Suprapubic skin (tissue), 4 donors: ENCODE measurements around the gene EEF2K. TPM values are rescaled to one million over a fixed set of nuclear protein-coding genes. Genes with fewer than 3 reads are reported as not detected.

Source experiments
- DNase-seq, 2 donors: peaks; one replicate each; pipeline ENCODE4 v3.0.0-alpha.2; 2019; ENCODE audit warnings: low spot score in 2 of 2
- H3K27ac ChIP-seq: fragments of 200-600 bp; sonication (generic); one replicate; pipeline ENCODE4 v1.5.1; 2019
- H3K27me3 ChIP-seq: fragments of 200-600 bp; sonication (generic); one replicate; pipeline ENCODE4 v1.5.1; 2019
- H3K36me3 ChIP-seq: fragments of 200-600 bp; sonication (generic); one replicate; pipeline ENCODE4 v1.5.1; 2019
- H3K4me1 ChIP-seq: fragments of 200-600 bp; sonication (generic); one replicate; pipeline ENCODE4 v1.5.1; 2019
- H3K4me3 ChIP-seq: fragments of 200-600 bp; sonication (generic); one replicate; pipeline ENCODE4 v1.5.1; 2019; ENCODE audit warnings: mild to moderate bottlenecking
- H3K9me3 ChIP-seq: fragments of 200-600 bp; sonication (generic); one replicate; pipeline ENCODE4 v1.5.1; 2019
- EP300 ChIP-seq: sonication (generic); formaldehyde crosslinking; IDR thresholded peaks from one replicate; pipeline ENCODE4 v1.6.1; 2017; ENCODE audit warnings: antibody characterized with exemption
- POLR2A ChIP-seq, 2 donors: fragments of 450-650 bp; IDR thresholded peaks; one replicate each; pipeline ENCODE4 v1.6.1; 2017; ENCODE audit warnings: antibody characterized with exemption in 2 of 2, mild to moderate bottlenecking in 2 of 2, moderate library complexity in 2 of 2
- POLR2AphosphoS5 ChIP-seq, 3 donors: sonication (generic); formaldehyde crosslinking; IDR thresholded peaks; one replicate each; pipeline ENCODE4 v1.6.1; 2017; ENCODE audit warnings: antibody characterized with exemption in 3 of 3
- WGBS: methylation state at CpG from one replicate; pipeline ENCODE4 v1.1.5; 2018; 5-methylcytosine and 5-hydroxymethylcytosine counted together
- total RNA-seq, 4 donors: library from RNA; depleted of rRNA; stranded (reverse); fragments of >200 nt; gene quantifications; one replicate each; pipeline ENCODE4 v1.1.0, GENCODE V29; 2016
- TF ChIP-seq, protein P1 (sequence below), 2 donors: fragments of 200-600 bp in 1 of 2; fragments of 450-650 bp in 1 of 2; sonication (generic) in 1 of 2; IDR thresholded peaks; one replicate each; pipeline ENCODE4 v1.5.1; 2016 to 2019; ENCODE audit warnings: antibody characterized with exemption in 2 of 2, mild to moderate bottlenecking in 1 of 2, moderate library complexity in 1 of 2

Gene EEF2K
- total RNA-seq, 4 donors from 2014 or later, result 50.9 to 194 (median 73.8) TPM

DNA sequence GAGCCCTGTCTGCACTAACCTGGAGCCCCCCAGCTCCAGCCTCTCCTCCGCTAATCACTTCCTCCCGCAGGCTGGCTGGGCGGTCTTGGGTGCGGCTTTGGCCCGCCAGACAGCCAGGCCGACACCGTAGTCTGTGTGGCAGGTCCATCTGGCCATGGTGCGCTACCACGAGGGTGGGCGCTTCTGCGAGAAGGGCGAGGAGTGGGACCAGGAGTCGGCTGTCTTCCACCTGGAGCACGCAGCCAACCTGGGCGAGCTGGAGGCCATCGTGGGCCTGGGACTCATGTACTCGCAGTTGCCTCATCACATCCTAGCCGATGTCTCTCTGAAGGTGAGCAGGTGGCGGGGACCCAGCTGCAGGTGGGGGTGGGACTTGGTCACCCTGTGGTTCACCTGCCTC is 60.5 kb downstream of the EEF2K start:
- H3K4me1 ChIP-seq, result no peaks in the 10 kb centered on the region
- TF ChIP-seq POLR2AphosphoS5 (IDR thresholded peaks at IDR 0.05), result no peak
- no peak for TF ChIP-seq POLR2A (IDR thresholded peaks at IDR 0.05)
- TF ChIP-seq, protein P1, sequence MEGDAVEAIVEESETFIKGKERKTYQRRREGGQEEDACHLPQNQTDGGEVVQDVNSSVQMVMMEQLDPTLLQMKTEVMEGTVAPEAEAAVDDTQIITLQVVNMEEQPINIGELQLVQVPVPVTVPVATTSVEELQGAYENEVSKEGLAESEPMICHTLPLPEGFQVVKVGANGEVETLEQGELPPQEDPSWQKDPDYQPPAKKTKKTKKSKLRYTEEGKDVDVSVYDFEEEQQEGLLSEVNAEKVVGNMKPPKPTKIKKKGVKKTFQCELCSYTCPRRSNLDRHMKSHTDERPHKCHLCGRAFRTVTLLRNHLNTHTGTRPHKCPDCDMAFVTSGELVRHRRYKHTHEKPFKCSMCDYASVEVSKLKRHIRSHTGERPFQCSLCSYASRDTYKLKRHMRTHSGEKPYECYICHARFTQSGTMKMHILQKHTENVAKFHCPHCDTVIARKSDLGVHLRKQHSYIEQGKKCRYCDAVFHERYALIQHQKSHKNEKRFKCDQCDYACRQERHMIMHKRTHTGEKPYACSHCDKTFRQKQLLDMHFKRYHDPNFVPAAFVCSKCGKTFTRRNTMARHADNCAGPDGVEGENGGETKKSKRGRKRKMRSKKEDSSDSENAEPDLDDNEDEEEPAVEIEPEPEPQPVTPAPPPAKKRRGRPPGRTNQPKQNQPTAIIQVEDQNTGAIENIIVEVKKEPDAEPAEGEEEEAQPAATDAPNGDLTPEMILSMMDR (IDR thresholded peaks at IDR 0.05), result no peak
- TF ChIP-seq EP300, result no peak
- WGBS, result 89% methylated on average over 17 of the region's 19 CpGs
- no peaks in the 10 kb centered on the region for H3K27me3 ChIP-seq
- no peak for DNase-seq
- H3K27ac ChIP-seq, result no peak overlapping the region
- no peaks in the 10 kb centered on the region for H3K9me3 ChIP-seq
- H3K36me3 ChIP-seq, result peaks cover 97% of the 10 kb centered on the region
- no peak overlapping the region for H3K4me3 ChIP-seq

DNA sequence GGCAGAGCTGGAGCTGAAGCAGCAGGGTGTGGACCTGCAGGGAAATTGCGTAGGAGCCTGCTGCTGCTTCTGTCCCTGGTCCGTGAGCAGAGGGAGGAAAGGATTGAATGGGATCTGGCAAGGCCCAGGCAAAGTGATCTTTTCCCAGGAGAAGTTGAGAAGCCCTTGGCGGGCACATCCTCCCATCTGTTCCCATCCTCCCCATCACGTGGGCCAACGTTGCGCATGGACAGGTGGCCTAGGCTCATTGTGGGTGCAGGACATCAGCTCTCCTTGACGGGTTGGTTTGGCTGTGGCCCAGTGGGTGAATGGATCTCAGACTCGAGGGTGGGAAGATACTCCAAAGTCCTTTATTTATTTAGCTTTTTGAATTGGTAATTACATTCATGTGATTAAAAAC is 61.7 kb downstream of the EEF2K start:
- Histone ChIP-seq H3K36me3 (peaks cover 99% of the 10 kb centered on the region), H3K27ac (no peak overlapping the region), H3K4me1 (no peaks in the 10 kb centered on the region), H3K4me3 (no peak overlapping the region), H3K27me3 (no peaks in the 10 kb centered on the region), H3K9me3 (no peaks in the 10 kb centered on the region)
- WGBS, result 79% methylated on average over 8 of the region's 8 CpGs
- no peak for DNase-seq
- TF ChIP-seq, protein P1 (IDR thresholded peaks at IDR 0.05), result no peak
- TF ChIP-seq POLR2A (IDR thresholded peaks at IDR 0.05) (no peak), POLR2AphosphoS5 (IDR thresholded peaks at IDR 0.05) (no peak), EP300 (no peak)

DNA sequence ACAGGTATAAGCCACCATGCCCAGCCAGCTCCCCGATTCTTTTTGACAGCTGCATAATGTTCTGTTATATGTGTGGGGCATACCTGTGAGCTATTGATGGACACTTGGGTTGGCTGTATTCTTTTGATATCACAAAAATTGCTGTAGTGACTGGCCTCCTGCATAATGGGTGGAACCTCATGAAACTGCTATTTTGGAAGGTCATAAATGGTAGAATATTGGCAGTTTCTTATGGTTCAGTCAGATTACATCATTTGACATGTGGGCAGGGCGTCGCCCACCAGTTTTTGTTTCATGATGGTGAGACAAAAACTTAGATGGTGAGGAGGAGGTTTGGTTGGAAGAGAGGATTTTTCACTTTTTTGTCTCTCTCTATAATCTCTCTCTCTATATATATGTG is 64.4 kb downstream of the EEF2K start:
- peaks cover 100% of the 10 kb centered on the region for H3K36me3 ChIP-seq
- no peaks in the 10 kb centered on the region for H3K4me1 ChIP-seq
- no peak for DNase-seq
- WGBS, result 79% methylated on average over 3 of the region's 3 CpGs
- TF ChIP-seq, protein P1 (IDR thresholded peaks at IDR 0.05), result no peak
- TF ChIP-seq POLR2AphosphoS5 (IDR thresholded peaks at IDR 0.05) (no peak), POLR2A (IDR thresholded peaks at IDR 0.05) (no peak), EP300 (no peak)
- H3K4me3 ChIP-seq, result no peak overlapping the region
- no peaks in the 10 kb centered on the region for H3K9me3 ChIP-seq
- H3K27me3 ChIP-seq, result no peaks in the 10 kb centered on the region
- H3K27ac ChIP-seq, result no peak overlapping the region

DNA sequence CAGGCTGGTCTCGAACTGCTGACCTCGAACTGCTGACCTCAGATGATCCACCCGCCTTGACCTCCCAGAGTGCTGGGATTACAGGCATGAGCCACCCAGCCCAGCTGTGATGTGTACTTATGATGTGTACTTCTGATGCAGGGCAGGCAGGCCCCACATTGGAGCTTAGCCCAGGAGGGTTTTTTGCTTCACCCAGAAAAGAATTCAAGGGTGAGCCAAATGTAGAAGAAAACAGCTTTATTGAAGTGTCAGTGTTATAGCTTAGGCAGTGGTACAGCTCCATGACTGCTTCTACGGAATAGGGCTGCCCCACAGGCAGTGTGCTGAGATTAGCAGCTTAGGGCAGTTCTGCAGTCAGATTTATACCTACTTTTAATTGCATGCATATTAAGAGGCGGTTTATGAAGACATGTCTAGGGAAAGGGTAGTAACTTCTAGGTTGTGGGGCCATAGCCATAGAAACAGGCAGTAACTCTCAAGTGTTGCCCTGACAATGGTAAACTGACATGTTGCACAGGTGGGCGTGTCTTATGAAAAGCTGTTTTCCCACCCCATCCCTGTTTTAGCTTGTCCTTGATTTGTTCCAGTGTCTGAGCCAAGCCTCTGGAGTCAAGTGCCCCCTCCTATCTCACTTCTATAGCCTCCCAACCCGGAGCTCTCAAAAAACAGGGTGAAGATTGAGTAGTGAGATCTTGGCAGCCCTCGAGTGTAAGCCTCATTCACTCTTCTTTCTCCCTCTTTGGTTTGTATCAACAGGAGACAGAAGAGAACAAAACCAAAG is 67.0 kb downstream of the EEF2K start:
- Histone ChIP-seq H3K4me1 (no peaks in the 10 kb centered on the region), H3K36me3 (peaks cover 98% of the 10 kb centered on the region), H3K4me3 (no peak overlapping the region), H3K27me3 (no peaks in the 10 kb centered on the region), H3K27ac (no peak overlapping the region), H3K9me3 (no peaks in the 10 kb centered on the region)
- TF ChIP-seq, protein P1 (IDR thresholded peaks at IDR 0.05), result no peak
- no peak for TF ChIP-seq POLR2AphosphoS5 (IDR thresholded peaks at IDR 0.05)
- TF ChIP-seq POLR2A (IDR thresholded peaks at IDR 0.05), result no peak
- no peak for TF ChIP-seq EP300
- WGBS, result 69% methylated on average over 8 of the region's 8 CpGs
- DNase-seq, result no peak

DNA sequence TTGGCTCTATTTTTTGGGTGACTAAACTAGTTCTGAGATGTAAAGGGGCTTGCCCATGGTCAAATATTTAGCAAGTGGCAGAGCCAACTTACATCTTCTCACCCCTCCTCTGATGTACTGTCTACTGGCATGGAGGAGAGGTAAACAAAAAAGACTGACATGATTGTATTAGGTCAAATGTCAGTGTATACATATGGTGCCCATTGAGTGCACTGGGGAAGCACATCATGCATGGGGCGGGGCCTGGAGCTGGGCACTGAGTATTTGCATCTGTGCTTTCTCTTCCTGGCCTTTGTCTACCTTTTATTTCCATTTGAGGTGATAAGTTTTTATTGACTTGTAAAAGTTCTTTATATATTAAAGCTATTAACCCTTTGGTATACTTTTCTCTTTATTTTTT is 68.8 kb downstream of the EEF2K start:
- no peaks in the 10 kb centered on the region for H3K27me3 ChIP-seq
- H3K36me3 ChIP-seq, result peaks cover 95% of the 10 kb centered on the region
- 100% methylated on average over 1 of the region's 1 CpG for WGBS

More for the DNA sequence above, 68.8 kb downstream of the EEF2K start:
- Histone ChIP-seq H3K9me3 (no peaks in the 10 kb centered on the region), H3K4me1 (no peaks in the 10 kb centered on the region), H3K4me3 (no peak overlapping the region), H3K27ac (no peak overlapping the region)
- no peak for TF ChIP-seq POLR2A (IDR thresholded peaks at IDR 0.05)
- TF ChIP-seq, protein P1 (IDR thresholded peaks at IDR 0.05), result no peak
- no peak for TF ChIP-seq EP300
- no peak for TF ChIP-seq POLR2AphosphoS5 (IDR thresholded peaks at IDR 0.05)
- DNase-seq, result no peak
